Uterus (tissue), 4 donors: Measurements from ENCODE around the gene RHBDD2. TPM values are rescaled to one million over a fixed set of nuclear protein-coding genes. Genes with fewer than 3 reads are reported as not detected.
A peak's percentile ranks its signal among the peaks of the same experiment; 100 is the strongest.

Experiments used
- DNase-seq, 2 donors: peaks; one replicate each; pipeline ENCODE4 v3.0.0-alpha.2; 2019 to 2020
- H3K27ac ChIP-seq, 2 donors: fragments of 200-600 bp; sonication (generic); 1 replicate in 1 of 2; 2 replicates in 1 of 2; pipeline ENCODE4 v1.5.1; 2016 to 2018
- H3K27me3 ChIP-seq, 2 donors: fragments of 200-600 bp; sonication (generic); one replicate each; pipeline ENCODE4 v1.5.1; 2018 to 2019; ENCODE audit warnings: control low read depth in 1 of 2
- H3K36me3 ChIP-seq, 2 donors: fragments of 200-600 bp; sonication (generic); one replicate each; pipeline ENCODE4 v1.5.1; 2019; ENCODE audit warnings: control low read depth in 1 of 2
- H3K4me1 ChIP-seq, 2 donors: fragments of 200-600 bp; sonication (generic); one replicate each; pipeline ENCODE4 v1.5.1; 2018 to 2019; ENCODE audit warnings: control low read depth in 1 of 2
- H3K4me3 ChIP-seq, 2 donors: fragments of 200-600 bp; sonication (generic); 1 replicate in 1 of 2; 2 replicates in 1 of 2; pipeline ENCODE4 v1.5.1; 2018 to 2019; ENCODE audit warnings: mild to moderate bottlenecking in 1 of 2
- H3K9me3 ChIP-seq, 2 donors: fragments of 200-600 bp; sonication (generic); one replicate each; pipeline ENCODE4 v1.5.1; 2019; ENCODE audit warnings: control low read depth in 1 of 2
- POLR2A ChIP-seq, 2 donors: fragments of 450-650 bp; IDR thresholded peaks; one replicate each; pipeline ENCODE4 v1.6.1; 2016; ENCODE audit warnings: antibody characterized with exemption in 2 of 2, mild to moderate bottlenecking in 1 of 2, moderate library complexity in 1 of 2
- intact Hi-C: fragments of 100-400 bp; cut with DNase I; formaldehyde crosslinking; loops from one replicate; pipeline ENCODE4 v1.15.1; 2023; ENCODE audit warnings: low total_unique reads
- total RNA-seq, 4 donors: library from RNA; depleted of rRNA in 3 of 4; stranded (reverse); fragments of >200 nt in 3 of 4; gene quantifications; one replicate each; pipeline versions ENCODE4 v1.1.0 to v1.2.4, GENCODE V29; 2014 to 2023
- TF ChIP-seq, protein P1 (sequence below), 4 experiments: fragments of 200-600 bp in 2 of 4; fragments of 450-650 bp in 2 of 4; sonication (generic) in 2 of 4; IDR thresholded peaks; one replicate each; pipeline ENCODE4 v1.5.1; 2016 to 2019; ENCODE audit warnings: antibody characterized with exemption in 4 of 4, mild to moderate bottlenecking in 2 of 4, moderate library complexity in 1 of 4
- donor health status: DM: yes; HTN: yes; CAD: no.

RHBDD2 gene
- total RNA-seq, 4 donors from 2014 or later = 2.0 to 45.4 (median 11.3) TPM

DNA sequence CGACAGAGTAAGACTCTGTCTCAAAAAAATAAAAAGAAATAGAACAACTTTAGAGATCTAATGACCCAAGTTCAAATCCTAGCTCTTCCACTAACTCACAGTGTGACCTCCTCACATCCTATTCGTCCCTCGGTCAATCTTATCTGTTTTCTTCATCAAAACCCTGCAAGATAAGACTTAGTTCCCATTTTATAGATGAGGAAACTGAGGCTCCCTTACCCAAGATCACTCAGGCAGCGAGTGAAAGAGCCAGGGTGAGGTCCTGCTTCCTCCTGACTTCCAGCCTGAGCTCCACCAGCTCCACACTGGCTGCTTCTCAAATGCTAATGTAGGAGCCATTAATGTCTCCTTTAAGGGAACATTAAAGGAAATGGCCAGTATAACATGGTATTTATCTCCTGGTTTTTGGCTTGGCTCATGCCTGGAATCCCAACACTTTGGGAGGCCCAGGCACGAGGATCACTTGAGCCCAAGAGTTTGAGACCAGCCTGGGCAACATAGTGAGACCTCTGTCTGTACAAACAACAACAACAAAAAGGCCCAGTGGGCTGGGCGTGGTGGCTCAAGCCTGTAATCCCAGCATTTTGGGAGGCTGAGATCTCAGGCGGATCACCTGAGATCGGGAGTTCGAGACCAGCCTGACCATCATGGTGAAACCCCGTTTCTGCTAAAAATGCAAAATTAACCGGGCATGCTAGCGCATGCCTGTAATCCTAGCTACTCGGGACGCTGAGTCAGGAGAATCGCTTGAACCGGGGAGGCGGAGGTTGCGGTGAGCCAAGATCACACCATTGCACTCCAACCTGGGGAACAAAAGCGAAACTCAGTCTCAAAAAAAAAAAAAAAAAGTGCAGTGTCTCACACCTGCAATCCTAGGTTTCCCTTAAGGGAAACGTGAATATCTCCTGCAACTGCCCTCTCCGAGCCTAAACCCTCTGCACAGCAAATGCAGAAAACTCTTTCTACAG lies 3.4 kb upstream of the RHBDD2 start:
- Histone ChIP-seq H3K27me3 (no peaks in the 10 kb centered on the region), H3K9me3 (no peaks in the 10 kb centered on the region), H3K36me3 (no peaks in the 10 kb centered on the region), H3K27ac (no peak overlapping the region), H3K4me1 (no peaks in the 10 kb centered on the region), H3K4me3 (no peak overlapping the region)
- intact Hi-C loops = no loop called here
- DNase-seq = no peak
- TF ChIP-seq, protein P1, sequence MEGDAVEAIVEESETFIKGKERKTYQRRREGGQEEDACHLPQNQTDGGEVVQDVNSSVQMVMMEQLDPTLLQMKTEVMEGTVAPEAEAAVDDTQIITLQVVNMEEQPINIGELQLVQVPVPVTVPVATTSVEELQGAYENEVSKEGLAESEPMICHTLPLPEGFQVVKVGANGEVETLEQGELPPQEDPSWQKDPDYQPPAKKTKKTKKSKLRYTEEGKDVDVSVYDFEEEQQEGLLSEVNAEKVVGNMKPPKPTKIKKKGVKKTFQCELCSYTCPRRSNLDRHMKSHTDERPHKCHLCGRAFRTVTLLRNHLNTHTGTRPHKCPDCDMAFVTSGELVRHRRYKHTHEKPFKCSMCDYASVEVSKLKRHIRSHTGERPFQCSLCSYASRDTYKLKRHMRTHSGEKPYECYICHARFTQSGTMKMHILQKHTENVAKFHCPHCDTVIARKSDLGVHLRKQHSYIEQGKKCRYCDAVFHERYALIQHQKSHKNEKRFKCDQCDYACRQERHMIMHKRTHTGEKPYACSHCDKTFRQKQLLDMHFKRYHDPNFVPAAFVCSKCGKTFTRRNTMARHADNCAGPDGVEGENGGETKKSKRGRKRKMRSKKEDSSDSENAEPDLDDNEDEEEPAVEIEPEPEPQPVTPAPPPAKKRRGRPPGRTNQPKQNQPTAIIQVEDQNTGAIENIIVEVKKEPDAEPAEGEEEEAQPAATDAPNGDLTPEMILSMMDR (IDR thresholded peaks at IDR 0.05) = no peak
- TF ChIP-seq POLR2A (IDR thresholded peaks at IDR 0.05) = no peak

DNA sequence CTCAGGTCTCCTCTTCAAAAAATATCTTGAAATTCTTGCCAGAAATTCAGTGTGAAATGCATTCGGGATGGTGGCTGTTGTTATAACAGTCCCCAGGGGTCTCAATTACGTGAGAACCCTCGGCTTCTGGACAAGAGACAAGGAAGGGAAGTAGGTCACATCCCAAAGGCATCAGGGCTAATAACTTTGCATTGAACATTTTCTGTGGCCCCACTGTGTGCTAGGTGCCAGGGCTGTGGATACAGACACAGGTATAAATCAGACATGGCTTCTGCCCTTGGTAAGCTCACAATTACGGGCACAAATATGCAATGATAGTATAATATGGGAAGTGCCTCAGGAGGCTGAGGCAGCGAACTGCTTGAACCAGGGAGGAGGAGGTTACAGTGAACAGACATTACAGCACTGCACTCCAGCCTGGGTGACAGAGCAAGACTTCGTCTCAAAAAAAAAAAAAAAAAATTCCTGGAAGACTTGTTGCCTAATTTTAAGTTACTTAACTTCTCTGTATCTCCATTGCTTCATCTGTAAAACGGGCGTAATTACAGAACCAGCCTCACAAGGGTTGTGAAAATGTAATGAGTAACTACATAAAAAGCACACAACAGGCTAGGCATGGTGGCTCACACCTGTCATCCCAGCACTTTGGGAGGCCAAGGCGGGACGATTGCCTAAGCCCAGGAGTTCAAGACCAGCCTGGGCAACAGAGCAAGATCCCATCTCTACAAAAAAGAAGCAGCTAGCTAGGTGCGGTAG lies 2.5 kb upstream of the RHBDD2 start:
- no peaks in the 10 kb centered on the region for H3K27me3 ChIP-seq
- no peak overlapping the region for H3K27ac ChIP-seq
- no peaks in the 10 kb centered on the region for H3K9me3 ChIP-seq
- no peak overlapping the region for H3K4me3 ChIP-seq
- no peaks in the 10 kb centered on the region for H3K36me3 ChIP-seq
- intact Hi-C loops = no loop called here
- no peaks in the 10 kb centered on the region for H3K4me1 ChIP-seq
- DNase-seq = no peak
- TF ChIP-seq, protein P1 (IDR thresholded peaks at IDR 0.05) = no peak
- no peak for TF ChIP-seq POLR2A (IDR thresholded peaks at IDR 0.05)

DNA sequence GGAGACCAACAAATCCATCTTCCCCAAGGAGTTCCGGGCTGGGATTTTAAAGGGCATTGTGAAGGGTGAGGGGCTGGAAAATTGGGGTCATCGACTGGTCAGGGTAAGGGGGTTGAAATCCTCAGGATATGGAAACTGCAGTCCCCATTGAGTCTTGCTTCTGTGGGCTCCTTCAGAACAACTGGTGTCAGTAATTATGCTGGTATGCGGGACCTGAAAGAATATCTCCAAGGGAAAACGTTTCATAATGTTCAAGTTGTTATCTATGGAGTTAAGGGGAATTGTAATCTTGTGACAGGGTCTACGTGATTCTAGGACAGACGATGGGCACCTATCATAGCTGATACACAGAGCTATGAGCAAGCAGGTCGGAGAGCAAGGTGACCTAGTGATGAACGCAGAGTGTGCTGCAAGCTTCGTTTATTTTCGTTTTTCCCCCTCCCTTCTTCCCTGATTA lies 494 bp upstream of the RHBDD2 start:
- H3K9me3 ChIP-seq = no peaks in the 10 kb centered on the region
- no peak for DNase-seq
- no peaks in the 10 kb centered on the region for H3K36me3 ChIP-seq
- no peaks in the 10 kb centered on the region for H3K4me1 ChIP-seq
- intact Hi-C loops = no loop called here
- peak overlapping the region; percentile 80 to 91 for H3K27ac ChIP-seq
- TF ChIP-seq POLR2A (IDR thresholded peaks at IDR 0.05) = no peak
- TF ChIP-seq, protein P1 (IDR thresholded peaks at IDR 0.05) = no peak
- H3K27me3 ChIP-seq = no peaks in the 10 kb centered on the region
- H3K4me3 ChIP-seq = peak overlapping the region; percentile 40 to 97

DNA sequence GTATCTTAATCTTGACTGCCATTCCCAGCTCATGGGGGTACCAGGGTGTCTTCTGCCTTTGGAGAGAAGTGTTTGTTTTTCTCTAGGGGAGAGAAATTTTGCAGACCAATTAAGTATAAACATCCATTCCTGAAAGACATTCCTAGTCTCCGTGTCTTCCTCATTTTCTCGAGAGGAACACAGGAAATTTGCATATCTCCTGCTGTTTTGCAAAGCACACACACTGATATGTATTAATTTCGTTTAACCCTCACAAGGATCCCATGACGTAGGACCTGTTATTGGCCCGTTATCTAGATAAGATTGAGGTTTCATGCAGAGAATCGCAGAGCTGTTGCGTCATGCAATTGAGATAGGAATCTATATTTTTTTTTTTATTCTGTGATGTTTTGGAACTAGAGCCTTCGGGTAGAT lies 944 bp downstream of the RHBDD2 start:
- no peaks in the 10 kb centered on the region for H3K9me3 ChIP-seq
- no peaks in the 10 kb centered on the region for H3K36me3 ChIP-seq
- intact Hi-C loops = no loop called here
- no peaks in the 10 kb centered on the region for H3K4me1 ChIP-seq
- H3K27ac ChIP-seq = peak overlapping the region; percentile 75 to 81
- H3K27me3 ChIP-seq = no peaks in the 10 kb centered on the region
- peak overlapping the region; percentile 92 to 97 for H3K4me3 ChIP-seq
- DNase-seq = no peak
- no peak for TF ChIP-seq POLR2A (IDR thresholded peaks at IDR 0.05)

DNA sequence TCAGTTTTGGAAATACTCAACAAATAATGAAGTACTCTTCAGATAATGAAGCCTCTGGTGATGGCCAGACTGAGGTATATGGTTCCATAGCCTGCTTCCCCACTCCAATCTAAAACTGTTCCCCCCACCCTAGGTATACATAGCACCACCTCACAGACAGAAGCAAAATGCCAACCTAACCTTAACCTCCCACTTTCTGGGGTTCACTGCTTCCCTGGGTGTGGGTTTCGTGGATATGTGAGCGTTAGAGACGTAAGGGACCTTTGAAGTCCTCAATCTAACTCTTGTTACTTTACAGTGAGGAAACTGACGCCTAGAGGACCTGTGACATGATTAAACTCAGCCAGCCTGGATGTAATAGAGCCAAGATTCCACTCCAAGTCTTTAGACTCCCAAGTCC lies 1.4 kb downstream of the RHBDD2 start:
- peak overlapping the region in 1 of 2 donors; percentile 92 for H3K4me3 ChIP-seq

More for the DNA sequence above, 1.4 kb downstream of the RHBDD2 start:
- intact Hi-C loops = no loop called here
- Histone ChIP-seq H3K27ac (no peak overlapping the region), H3K36me3 (no peaks in the 10 kb centered on the region), H3K4me1 (no peaks in the 10 kb centered on the region), H3K9me3 (no peaks in the 10 kb centered on the region), H3K27me3 (no peaks in the 10 kb centered on the region)
- no peak for DNase-seq
- TF ChIP-seq, protein P1 (IDR thresholded peaks at IDR 0.05) = no peak
- TF ChIP-seq POLR2A (IDR thresholded peaks at IDR 0.05) = no peak
